ENCODE measurements around the gene HMCN2. TPM values are rescaled to one million over a fixed set of nuclear protein-coding genes. Genes with fewer than 3 reads are reported as not detected.

The HMCN2 gene
- polyA plus RNA-seq, 2 of the 4 experiments (the other 2 are of a cell fraction) = 0.01 TPM; not detected in 1

DNA sequence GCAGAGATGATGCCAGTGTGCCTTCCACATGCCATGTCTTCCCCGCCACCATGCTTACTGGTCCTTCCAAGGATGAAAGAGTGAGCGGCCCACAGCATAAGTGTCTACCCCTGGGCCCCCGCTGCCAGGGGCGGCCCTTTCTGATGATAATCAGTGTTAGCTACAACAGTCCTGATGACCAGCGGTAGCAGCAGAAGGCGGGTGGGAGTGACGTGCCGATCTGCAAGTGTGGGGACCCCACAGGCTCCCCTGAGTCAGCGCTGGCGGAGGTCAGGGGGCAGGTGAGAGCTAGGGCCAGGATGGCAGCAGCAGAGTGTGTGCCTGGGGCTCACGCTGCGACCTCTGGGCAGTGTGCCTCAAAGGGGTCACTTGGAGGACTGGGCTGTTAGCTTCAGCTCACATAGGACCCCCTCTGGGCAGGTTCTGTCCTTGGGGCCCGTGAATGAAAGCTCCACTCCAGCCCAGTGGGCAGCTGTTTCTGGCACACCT is 80.4 kb downstream of the HMCN2 start:
- POLR2A ChIA-PET = no interaction called here
- Histone ChIP-seq H3K9me3 (no peaks in the 10 kb centered on the region), H3K4me1 (no peaks in the 10 kb centered on the region), H3K4me2 (no peak overlapping the region), H3K27ac (no peak overlapping the region), H3K4me3 (no peak overlapping the region)
- TF ChIP-seq, protein P1, sequence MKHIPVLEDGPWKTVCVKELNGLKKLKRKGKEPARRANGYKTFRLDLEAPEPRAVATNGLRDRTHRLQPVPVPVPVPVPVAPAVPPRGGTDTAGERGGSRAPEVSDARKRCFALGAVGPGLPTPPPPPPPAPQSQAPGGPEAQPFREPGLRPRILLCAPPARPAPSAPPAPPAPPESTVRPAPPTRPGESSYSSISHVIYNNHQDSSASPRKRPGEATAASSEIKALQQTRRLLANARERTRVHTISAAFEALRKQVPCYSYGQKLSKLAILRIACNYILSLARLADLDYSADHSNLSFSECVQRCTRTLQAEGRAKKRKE (CRISPR knock-in tag; IDR thresholded peaks at IDR 0.05; ENCODE audit: low read depth) = no peak
- DNase-seq (ENCODE audit: low read depth in 1 of 2, low spot score in 1 of 2) (no peak), ATAC-seq (no peak), FAIRE-seq (no peak)
- CTCF ChIA-PET = no interaction called here
- WGBS (ENCODE audit: missing lambda C conversion rate) = 62% methylated on average over 8 of the region's 13 CpGs

DNA sequence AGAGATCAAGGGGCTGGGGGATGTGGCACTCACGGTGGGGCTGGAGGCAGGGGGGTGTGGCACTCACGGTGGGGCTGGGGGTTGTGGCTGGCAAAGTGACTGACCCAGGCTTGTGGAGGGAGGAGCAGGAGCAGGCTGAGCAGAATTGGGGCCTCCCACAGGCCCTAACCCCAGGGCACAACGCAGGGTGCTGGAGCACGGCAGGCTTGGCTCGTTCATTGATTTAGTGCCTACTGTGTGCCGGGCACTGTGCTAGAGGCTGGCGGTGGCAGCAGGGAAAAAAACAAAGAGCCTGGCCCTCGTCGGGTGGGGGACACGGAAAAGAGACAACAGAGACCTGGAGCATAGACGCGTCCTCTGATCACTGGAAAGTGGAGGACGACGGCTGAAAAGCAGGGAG is 80.9 kb downstream of the HMCN2 start:
- no peak overlapping the region for H3K4me3 ChIP-seq
- no peak for ATAC-seq
- CTCF ChIA-PET = no interaction called here
- H3K4me1 ChIP-seq = no peaks in the 10 kb centered on the region
- POLR2A ChIA-PET = no interaction called here
- TF ChIP-seq POLR2AphosphoS2 (conservative IDR thresholded peaks at IDR 0.05; ENCODE audit: low read length) (no peak), NPAS2 (CRISPR knock-in tag; IDR thresholded peaks at IDR 0.05; ENCODE audit: borderline replicate concordance) (no peak), HOXB5 (CRISPR knock-in tag; IDR thresholded peaks at IDR 0.05) (no peak), TFCP2L1 (CRISPR knock-in tag; IDR thresholded peaks at IDR 0.05) (no peak), CEBPB (IDR thresholded peaks at IDR 0.05) (no peak), RCOR1 (IDR thresholded peaks at IDR 0.05; ENCODE audit: low read depth, low read length) (no peak), SMC3 (IDR thresholded peaks at IDR 0.05) (no peak), CBX2 (IDR thresholded peaks at IDR 0.05; ENCODE audit: borderline replicate concordance, low read depth) (no peak), ESRRA (IDR thresholded peaks at IDR 0.05; ENCODE audit: borderline replicate concordance, low read length) (no peak), HOXB13 (CRISPR knock-in tag; IDR thresholded peaks at IDR 0.05; ENCODE audit: low read depth) (no peak), POLR2A (IDR thresholded peaks at IDR 0.05; ENCODE audit: low read length) (no peak), EP300 (IDR thresholded peaks at IDR 0.05) (no peak), KDM5A (IDR thresholded peaks at IDR 0.05) (no peak), FOXS1 (CRISPR knock-in tag; IDR thresholded peaks at IDR 0.05) (no peak), TP53 (CRISPR knock-in tag; IDR thresholded peaks at IDR 0.05) (no peak), NFE2L2 (conservative IDR thresholded peaks at IDR 0.05; ENCODE audit: low read length) (no peak)
- TF ChIP-seq, protein P2, sequence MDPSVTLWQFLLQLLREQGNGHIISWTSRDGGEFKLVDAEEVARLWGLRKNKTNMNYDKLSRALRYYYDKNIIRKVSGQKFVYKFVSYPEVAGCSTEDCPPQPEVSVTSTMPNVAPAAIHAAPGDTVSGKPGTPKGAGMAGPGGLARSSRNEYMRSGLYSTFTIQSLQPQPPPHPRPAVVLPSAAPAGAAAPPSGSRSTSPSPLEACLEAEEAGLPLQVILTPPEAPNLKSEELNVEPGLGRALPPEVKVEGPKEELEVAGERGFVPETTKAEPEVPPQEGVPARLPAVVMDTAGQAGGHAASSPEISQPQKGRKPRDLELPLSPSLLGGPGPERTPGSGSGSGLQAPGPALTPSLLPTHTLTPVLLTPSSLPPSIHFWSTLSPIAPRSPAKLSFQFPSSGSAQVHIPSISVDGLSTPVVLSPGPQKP (IDR thresholded peaks at IDR 0.05; ENCODE audit: low read depth, low read length) = no peak
- no peak for FAIRE-seq
- H3K27ac ChIP-seq = no peak overlapping the region
- 75% methylated on average over 11 of the region's 14 CpGs for WGBS (ENCODE audit: missing lambda C conversion rate)
- H3K9me3 ChIP-seq = no peaks in the 10 kb centered on the region
- no peak for DNase-seq (ENCODE audit: low read depth in 1 of 2, low spot score in 1 of 2)
- H3K4me2 ChIP-seq = no peak overlapping the region

DNA sequence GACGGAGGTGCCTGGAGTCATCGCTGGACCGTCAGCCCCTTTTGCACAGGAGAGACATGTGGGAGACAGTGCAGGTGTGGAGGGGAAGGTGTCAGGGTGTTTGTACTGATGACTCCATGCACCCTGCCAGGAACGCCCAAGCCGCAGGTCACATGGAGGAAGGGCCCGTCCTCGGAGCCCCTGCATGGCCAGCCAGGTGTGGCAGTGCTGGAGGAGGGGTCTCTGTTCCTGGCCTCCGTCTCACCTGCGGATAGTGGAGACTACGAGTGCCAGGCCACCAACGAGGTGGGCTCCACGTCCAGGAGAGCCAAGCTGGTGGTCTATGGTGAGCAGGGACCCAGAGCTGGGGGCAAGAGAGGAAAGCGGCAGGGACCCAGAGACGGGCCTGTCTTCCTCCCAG is 81.5 kb downstream of the HMCN2 start:
- Histone ChIP-seq H3K27ac (no peak overlapping the region), H3K9me3 (no peaks in the 10 kb centered on the region), H3K4me2 (no peak overlapping the region), H3K4me3 (no peak overlapping the region), H3K4me1 (no peaks in the 10 kb centered on the region)
- DNase-seq (ENCODE audit: low read depth in 1 of 2, low spot score in 1 of 2) (no peak), ATAC-seq (no peak), FAIRE-seq (no peak)
- ChIA-PET POLR2A (no interaction called here), CTCF (no interaction called here)
- TF ChIP-seq TFCP2L1 (CRISPR knock-in tag; IDR thresholded peaks at IDR 0.05) (no peak), POLR2AphosphoS2 (conservative IDR thresholded peaks at IDR 0.05; ENCODE audit: low read length) (no peak), RARB (CRISPR knock-in tag; IDR thresholded peaks at IDR 0.05) (no peak), MYC (IDR thresholded peaks at IDR 0.05; ENCODE audit: borderline replicate concordance, low read length) (no peak), EP300 (IDR thresholded peaks at IDR 0.05) (no peak), KDM5A (IDR thresholded peaks at IDR 0.05) (no peak), BHLHE40 (IDR thresholded peaks at IDR 0.05; ENCODE audit: low read depth, low read length) (no peak)
- 40% methylated on average over 7 of the region's 14 CpGs for WGBS (ENCODE audit: missing lambda C conversion rate)
